ENCODE results near the gene ELF5. TPM values are rescaled to one million over a fixed set of nuclear protein-coding genes. Genes with fewer than 3 reads are reported as not detected.

The ELF5 gene
- total and polyA plus RNA-seq, 10 of the 15 experiments (the other 5 are each of a cell fraction or from before 2014, with no cell fraction given), result not detected

GRCh38 chr11:34534826-34535225 lies 21.2 kb upstream of the ELF5 start (continued):
- TF ChIP-seq ZBTB40 (IDR thresholded peaks at IDR 0.05; ENCODE audit: borderline replicate concordance) (no peak), IRF3 (IDR thresholded peaks at IDR 0.05) (no peak), MXI1 (IDR thresholded peaks at IDR 0.05; ENCODE audit: low read depth, low read length) (no peak), E2F4 (IDR thresholded peaks at IDR 0.05; ENCODE audit: low read depth, low read length) (no peak)

GRCh38 chr11:34531663-34532062 lies 18.1 kb upstream of the ELF5 start:
- Histone ChIP-seq H3K4me2 (ENCODE audit: control insufficient read depth, insufficient read depth) (no peak overlapping the region), H3K4me1 (ENCODE audit: control insufficient read depth, insufficient read depth, low read length) (no peaks in the 10 kb centered on the region), H3K79me2 (ENCODE audit: control insufficient read depth, insufficient read depth, low read length) (no peaks in the 10 kb centered on the region), H3K27me3 (replicated peaks in 1 of 2; ENCODE audit: control insufficient read depth in 2 of 2, insufficient read depth in 2 of 2, low read length in 1 of 2) (no peaks in the 10 kb centered on the region; a peak in 1 of 4 replicates), H3K9me3 (replicated peaks; ENCODE audit: control insufficient read depth, insufficient read depth, low read length) (peaks cover 1% of the 10 kb centered on the region; the same call in 2 of the 3 replicates), H3K9ac (ENCODE audit: control insufficient read depth, insufficient read depth, low read length) (no peak overlapping the region), H4K20me1 (ENCODE audit: control insufficient read depth, insufficient read depth) (no peaks in the 10 kb centered on the region), H3K27ac (ENCODE audit: control insufficient read depth, insufficient read depth) (no peak overlapping the region), H3K4me3 (no peak overlapping the region), H3K36me3 (ENCODE audit: control insufficient read depth in 2 of 2, insufficient read depth in 2 of 2, low read length in 1 of 2) (no peaks in the 10 kb centered on the region), H2AFZ (ENCODE audit: control insufficient read depth, low read depth, low read length) (no peak overlapping the region)
- ATAC-seq (no peak), DNase-seq (ENCODE audit: low read depth, low spot score) (no peak), FAIRE-seq (no peak)
- intact Hi-C loops (cut with micrococcal nuclease; ENCODE audit: unreplicated experiment), result no loop called here
- 0% methylated on average over 1 of the region's 1 CpG for WGBS (ENCODE audit: insufficient coverage, insufficient replicate concordance, low lambda C conversion rate, missing lambda C conversion rate)
- in situ Hi-C loops (cut with MboI), result no loop called here
- RAD21 ChIA-PET (ENCODE audit: unreplicated experiment), result no interaction called here
- CTCF ChIA-PET, result interaction anchor here (0.6 to 1.6 kb wide), 2 partner anchors 39 to 164 kb away, joined by 3 to 4 read pairs; no protein-coding TSS in a partner anchor
- no TSS peak for BruUV-seq (replicated peaks)
- POLR2A ChIA-PET, result no interaction called here
- no peak for TF ChIP-seq NFIC (IDR thresholded peaks at IDR 0.05; ENCODE audit: low read depth, low read length)
- SMC1A ChIA-PET (ENCODE audit: uncharacterized antibody, unreplicated experiment), result no interaction called here
